GM19468 (cell line): Measurements from ENCODE around the gene PPP1CB.
"Not testable (repeated sequence)": the region's sequence is repeated elsewhere in the genome, so short reads cannot be mapped to it uniquely, and the experiment has no call there.

Experiments
- ATAC-seq: cut with Tn5 transposase; IDR thresholded peaks from one replicate; pipeline ENCODE4 v1.9.1; 2021; ENCODE audit warnings: mild to moderate bottlenecking, moderate library complexity, moderate number of reproducible peaks; ENCODE audit not compliant: unreplicated experiment; ENCODE audit errors: extremely low read depth

Gene PPP1CB

GRCh38 chr2:28737655-28738054 lies 14.0 kb upstream of the PPP1CB start:
- ATAC-seq: no peak

- not testable (repeated sequence) for ATAC-seq
Observed at GRCh38 chr2:28742619-28743018, 9.0 kb upstream of the PPP1CB start.

GRCh38 chr2:28745225-28745624 lies 6.4 kb upstream of the PPP1CB start:
- ATAC-seq: no peak

- no peak for ATAC-seq
Observed at GRCh38 chr2:28745876-28746275, 5.8 kb upstream of the PPP1CB start.

- no peak for ATAC-seq
Observed at GRCh38 chr2:28746429-28747111, 5.1 kb upstream of the PPP1CB start.

GRCh38 chr2:28747714-28748113 lies 3.9 kb upstream of the PPP1CB start:
- ATAC-seq: no peak

GRCh38 chr2:28748176-28748575 lies 3.5 kb upstream of the PPP1CB start:
- no peak for ATAC-seq

- no peak for ATAC-seq
Observed at GRCh38 chr2:28748941-28749340, 2.7 kb upstream of the PPP1CB start.

GRCh38 chr2:28749526-28749925 lies 2.1 kb upstream of the PPP1CB start:
- no peak for ATAC-seq

- no peak for ATAC-seq
Observed at GRCh38 chr2:28750316-28751251, 1.0 kb upstream of the PPP1CB start.

GRCh38 chr2:28751956-28752630 lies 463 bp downstream of the PPP1CB start:
- ATAC-seq: no peak

GRCh38 chr2:28752631-28753376 lies 1.2 kb downstream of the PPP1CB start:
- no peak for ATAC-seq

GRCh38 chr2:28754321-28754720 lies 2.7 kb downstream of the PPP1CB start:
- no peak for ATAC-seq

GRCh38 chr2:28755421-28755820 lies 3.8 kb downstream of the PPP1CB start:
- no peak for ATAC-seq

- no peak for ATAC-seq
Observed at GRCh38 chr2:28758459-28758858, 6.8 kb downstream of the PPP1CB start.

GRCh38 chr2:28761420-28761819 lies 9.8 kb downstream of the PPP1CB start:
- ATAC-seq: no peak

- no peak for ATAC-seq
Observed at GRCh38 chr2:28764909-28765711, 13.5 kb downstream of the PPP1CB start.

- no peak for ATAC-seq
Observed at GRCh38 chr2:28766070-28766469, 14.4 kb downstream of the PPP1CB start.

GRCh38 chr2:28767337-28767736 lies 15.7 kb downstream of the PPP1CB start:
- ATAC-seq: no peak
